ENCODE measurements around the gene RAG2. TPM values are rescaled to one million over a fixed set of nuclear protein-coding genes. Genes with fewer than 3 reads are reported as not detected.
A peak's percentile ranks its signal among the peaks of the same experiment; 100 is the strongest.
"Not testable (repeated sequence)": the region's sequence is repeated elsewhere in the genome, so short reads cannot be mapped to it uniquely, and the experiment has no call there.

Gene RAG2
- total RNA-seq, 1 donor from 2014 or later, result not detected

- no peak overlapping the region for H3K27ac ChIP-seq (replicated peaks)
- H3K4me1 ChIP-seq, result peaks cover 5% of the 10 kb centered on the region
- intact Hi-C loops (cut with micrococcal nuclease), result no loop called here
- no peaks in the 10 kb centered on the region for H3K27me3 ChIP-seq (ENCODE audit: low read depth)
- DNase-seq, result no peak
- no peaks in the 10 kb centered on the region for H3K9me3 ChIP-seq (replicated peaks)
- no peak for TF ChIP-seq CTCF (IDR thresholded peaks at IDR 0.05; ENCODE audit: borderline replicate concordance)
- H3K4me3 ChIP-seq, result peak overlapping the region; percentile 62
- no peaks in the 10 kb centered on the region for H3K36me3 ChIP-seq
These were observed 32.9 kb downstream of the RAG2 start for GRCh38 chr11:36565031-36565610.

- Histone ChIP-seq H3K4me1 (peaks cover 5% of the 10 kb centered on the region), H3K9me3 (replicated peaks) (peaks cover 6% of the 10 kb centered on the region), H3K27ac (replicated peaks) (no peak overlapping the region), H3K4me3 (peak overlapping the region; percentile 62), H3K36me3 (no peaks in the 10 kb centered on the region), H3K27me3 (ENCODE audit: low read depth) (no peaks in the 10 kb centered on the region)
- peak; percentile 77 for TF ChIP-seq CTCF (IDR thresholded peaks at IDR 0.05; ENCODE audit: borderline replicate concordance)
- intact Hi-C loops (cut with micrococcal nuclease), result loop anchor here (5.0 kb wide), 1 partner anchor 108 kb away; no protein-coding TSS in a partner anchor
- DNase-seq, result no peak
These were observed 33.5 kb downstream of the RAG2 start for GRCh38 chr11:36564376-36565030.

GRCh38 chr11:36558571-36559413 is 39.2 kb downstream of the RAG2 start:
- no peak for DNase-seq
- Histone ChIP-seq H3K9me3 (replicated peaks) (peaks cover 18% of the 10 kb centered on the region), H3K36me3 (no peaks in the 10 kb centered on the region), H3K4me1 (no peaks in the 10 kb centered on the region), H3K27ac (replicated peaks) (no peak overlapping the region), H3K4me3 (no peak overlapping the region), H3K27me3 (ENCODE audit: low read depth) (no peaks in the 10 kb centered on the region)
- intact Hi-C loops (cut with micrococcal nuclease), result no loop called here
- TF ChIP-seq CTCF (IDR thresholded peaks at IDR 0.05; ENCODE audit: borderline replicate concordance), result no peak

DNA sequence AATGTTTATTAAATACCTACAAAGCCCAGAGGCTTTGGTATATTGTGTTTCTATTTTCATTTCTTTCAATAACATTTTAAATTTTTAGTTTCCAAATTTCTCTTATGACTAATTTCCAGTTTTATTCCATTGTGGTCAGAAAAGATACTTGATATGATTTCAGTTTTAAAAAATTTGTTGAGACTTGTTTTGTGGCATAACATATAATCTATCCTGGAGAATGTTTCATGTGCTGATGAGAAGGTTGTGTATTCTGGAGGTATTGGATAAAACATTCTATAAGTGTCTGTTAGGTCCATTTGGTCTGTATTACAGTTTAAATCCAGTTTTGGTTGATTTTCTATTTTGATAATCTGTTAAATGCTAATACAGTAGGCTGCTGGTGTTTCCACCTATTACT is 40.0 kb downstream of the RAG2 start:
- Histone ChIP-seq H3K27me3 (ENCODE audit: low read depth) (no peaks in the 10 kb centered on the region), H3K4me1 (no peaks in the 10 kb centered on the region), H3K36me3 (no peaks in the 10 kb centered on the region), H3K9me3 (replicated peaks) (peaks cover 18% of the 10 kb centered on the region), H3K4me3 (no peak overlapping the region), H3K27ac (replicated peaks) (no peak overlapping the region)
- intact Hi-C loops (cut with micrococcal nuclease), result no loop called here
- no peak for DNase-seq
- no peak for TF ChIP-seq CTCF (IDR thresholded peaks at IDR 0.05; ENCODE audit: borderline replicate concordance)

DNA sequence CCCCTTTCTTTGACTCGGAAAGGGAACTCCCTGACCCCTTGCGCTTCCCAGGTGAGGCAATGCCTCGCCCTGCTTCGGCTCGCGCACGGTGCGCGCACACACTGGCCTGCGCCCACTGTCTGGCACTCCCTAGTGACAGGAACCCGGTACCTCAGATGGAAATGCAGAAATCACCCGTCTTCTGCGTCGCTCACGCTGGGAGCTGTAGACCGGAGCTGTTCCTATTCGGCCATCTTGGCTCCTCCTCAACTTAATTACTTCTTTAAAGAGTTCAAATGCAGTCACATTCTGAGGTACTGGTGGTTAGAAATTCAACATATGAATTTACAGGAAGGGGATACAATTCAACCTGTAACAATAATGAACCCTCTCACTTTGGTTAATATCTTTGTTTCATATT is 40.6 kb downstream of the RAG2 start:
- H3K27ac ChIP-seq (replicated peaks); H3K4me3 ChIP-seq; DNase-seq; H3K36me3 ChIP-seq; intact Hi-C loops (cut with micrococcal nuclease); H3K27me3 ChIP-seq (ENCODE audit: low read depth); H3K4me1 ChIP-seq: not testable (repeated sequence)
- peaks cover 18% of the 10 kb centered on the region for H3K9me3 ChIP-seq (replicated peaks)
